ENCODE measurements around the gene SCYL1.

DNA sequence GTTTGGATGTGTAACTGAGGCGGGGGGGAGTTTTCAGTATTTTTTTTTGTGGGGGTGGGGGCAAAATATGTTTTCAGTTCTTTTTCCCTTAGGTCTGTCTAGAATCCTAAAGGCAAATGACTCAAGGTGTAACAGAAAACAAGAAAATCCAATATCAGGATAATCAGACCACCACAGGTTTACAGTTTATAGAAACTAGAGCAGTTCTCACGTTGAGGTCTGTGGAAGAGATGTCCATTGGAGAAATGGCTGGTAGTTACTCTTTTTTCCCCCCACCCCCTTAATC is 23.8 kb upstream of the SCYL1 start:
- no peak for TF ChIP-seq CTCF (IDR thresholded peaks at IDR 0.05; ENCODE audit: low read depth, low read length)
- TF ChIP-seq EZH2phosphoT487 (IDR thresholded peaks at IDR 0.05; ENCODE audit: low read depth): no peak

All from OCI-LY3 (cell line).